Mesenchymal stem cell (in vitro differentiated cells and primary cell): ENCODE measurements around the gene UNC13C.

Source experiments
- DNase-seq: peaks from one replicate; pipeline ENCODE4 v3.0.0-alpha.2; 2013
- H2AFZ ChIP-seq: one replicate; pipeline ENCODE4 v1.6.1; 2013; ENCODE audit warnings: low read depth, mild to moderate bottlenecking, control low read depth, inconsistent platforms, low read length, moderate library complexity
- H2AK5ac ChIP-seq: 2 replicates; pipeline ENCODE4 v1.6.1; 2013; ENCODE audit warnings: low read length, moderate library complexity, mild to moderate bottlenecking, inconsistent platforms; ENCODE audit not compliant: severe bottlenecking
- H2BK120ac ChIP-seq: one replicate; pipeline ENCODE4 v1.6.1; 2013; ENCODE audit warnings: low read depth, mild to moderate bottlenecking, inconsistent platforms, low read length, moderate library complexity
- H2BK12ac ChIP-seq, 2 experiments: one replicate each; pipeline ENCODE4 v1.6.1; 2013; ENCODE audit warnings: inconsistent platforms in 2 of 2, low read length in 2 of 2, mild to moderate bottlenecking in 2 of 2, moderate library complexity in 2 of 2, control low read depth in 1 of 2
- H2BK15ac ChIP-seq: one replicate; pipeline ENCODE4 v1.6.1; 2013; ENCODE audit warnings: mild to moderate bottlenecking, low read depth, inconsistent platforms; ENCODE audit not compliant: poor library complexity, severe bottlenecking
- H2BK5ac ChIP-seq: 2 replicates; pipeline ENCODE4 v1.6.1; 2013; ENCODE audit warnings: low read depth, mild to moderate bottlenecking, low read length, control low read depth, inconsistent platforms; ENCODE audit not compliant: poor library complexity, severe bottlenecking
- H3K14ac ChIP-seq, 2 experiments: one replicate each; pipeline ENCODE4 v1.6.1; 2013; ENCODE audit warnings: inconsistent platforms in 2 of 2, low read length in 2 of 2, control low read depth in 1 of 2, mild to moderate bottlenecking in 1 of 2, moderate library complexity in 1 of 2
- H3K18ac ChIP-seq, 2 experiments: one replicate each; pipeline ENCODE4 v1.6.1; 2013; ENCODE audit warnings: inconsistent platforms in 2 of 2, low read length in 2 of 2, control low read depth in 1 of 2, low read depth in 1 of 2, mild to moderate bottlenecking in 1 of 2
- H3K23ac ChIP-seq, 2 experiments: one replicate each; pipeline ENCODE4 v1.6.1; 2013; ENCODE audit warnings: inconsistent platforms in 2 of 2, low read length in 2 of 2, mild to moderate bottlenecking in 2 of 2, moderate library complexity in 2 of 2, control low read depth in 1 of 2
- H3K27ac ChIP-seq: 2 replicates; pipeline ENCODE4 v1.5.1; 2013; ENCODE audit warnings: mild to moderate bottlenecking, moderate library complexity, low read length, control low read depth, inconsistent platforms; ENCODE audit not compliant: poor library complexity, severe bottlenecking
- H3K27me3 ChIP-seq, 2 experiments: 2 replicates each; pipeline versions ENCODE4 v1.6.1 to v1.7.0; 2013; ENCODE audit warnings: low read length in 2 of 2, mild to moderate bottlenecking in 2 of 2, moderate library complexity in 2 of 2, control low read depth in 1 of 2, inconsistent platforms in 1 of 2; ENCODE audit not compliant: control insufficient read depth in 1 of 2, insufficient read depth in 1 of 2
- H3K36me3 ChIP-seq, 2 experiments: 2 replicates each; pipeline versions ENCODE4 v1.6.1 to v1.7.0; 2013; ENCODE audit warnings: low read length in 2 of 2, control low read depth in 1 of 2, inconsistent platforms in 1 of 2, low read depth in 1 of 2, mild to moderate bottlenecking in 1 of 2; ENCODE audit not compliant: insufficient read depth in 2 of 2, control insufficient read depth in 1 of 2
- H3K4ac ChIP-seq, 2 experiments: one replicate each; pipeline ENCODE4 v1.6.1; 2013; ENCODE audit warnings: inconsistent platforms in 2 of 2, low read length in 2 of 2, mild to moderate bottlenecking in 2 of 2, moderate library complexity in 2 of 2, control low read depth in 1 of 2, low read depth in 1 of 2
- H3K4me1 ChIP-seq: 2 replicates; pipeline ENCODE4 v1.6.1; 2013; ENCODE audit warnings: low read depth, low read length, control low read depth; ENCODE audit not compliant: control insufficient read depth, insufficient read depth
- H3K4me2 ChIP-seq: 2 replicates; pipeline ENCODE4 v1.6.1; 2013; ENCODE audit warnings: low read length, mild to moderate bottlenecking, inconsistent platforms; ENCODE audit not compliant: poor library complexity, severe bottlenecking
- H3K4me3 ChIP-seq, 2 experiments: 2 replicates each; pipeline versions ENCODE4 v1.5.1 to v1.7.0; 2013; ENCODE audit warnings: low read length in 2 of 2, mild to moderate bottlenecking in 2 of 2, control low read depth in 1 of 2, low read depth in 1 of 2; ENCODE audit not compliant: insufficient read depth in 1 of 2
- H3K79me1 ChIP-seq: replicated peaks from 2 replicates; pipeline ENCODE4 v1.6.1; 2013; ENCODE audit warnings: mild to moderate bottlenecking, control low read depth, low read length, inconsistent platforms; ENCODE audit not compliant: poor library complexity, severe bottlenecking
- H3K9ac ChIP-seq: 2 replicates; pipeline ENCODE4 v1.7.0; 2013; ENCODE audit warnings: mild to moderate bottlenecking, low read length, moderate library complexity
- H3K9me3 ChIP-seq: 2 replicates; pipeline ENCODE4 v1.7.0; 2013; ENCODE audit warnings: mild to moderate bottlenecking, low read length; ENCODE audit not compliant: control insufficient read depth
- H4K8ac ChIP-seq: one replicate; pipeline ENCODE4 v1.6.1; 2013; ENCODE audit warnings: inconsistent platforms, mild to moderate bottlenecking, low read length, moderate library complexity
- H4K91ac ChIP-seq: one replicate; pipeline ENCODE4 v1.6.1; 2013; ENCODE audit warnings: mild to moderate bottlenecking, low read length, inconsistent platforms
- WGBS: methylation state at CpG from one replicate; pipeline ENCODE4 v1.1.7; 2013; ENCODE audit warnings: mixed read lengths; 5-methylcytosine and 5-hydroxymethylcytosine counted together

Gene UNC13C

GRCh38 chr15:54109014-54109413, 130.8 kb downstream of the UNC13C start:
- Histone ChIP-seq H2BK12ac (no peak overlapping the region), H3K4me3 (no peak overlapping the region), H3K4ac (no peak overlapping the region), H3K27ac (no peak overlapping the region), H4K91ac (no peak overlapping the region), H3K79me1 (no peaks in the 10 kb centered on the region), H3K27me3 (no peaks in the 10 kb centered on the region), H3K4me2 (no peak overlapping the region), H4K8ac (no peak overlapping the region), H2AK5ac (no peak overlapping the region), H3K14ac (no peak overlapping the region), H3K36me3 (no peaks in the 10 kb centered on the region), H3K9me3 (no peaks in the 10 kb centered on the region), H2BK120ac (no peak overlapping the region), H3K18ac (no peak overlapping the region), H3K9ac (no peak overlapping the region), H2AFZ (no peak overlapping the region), H2BK5ac (no peak overlapping the region), H3K4me1 (no peaks in the 10 kb centered on the region), H2BK15ac (no peak overlapping the region), H3K23ac (no peak overlapping the region)
- no peak for DNase-seq
- 50% methylated on average over 1 of the region's 2 CpGs for WGBS

- Histone ChIP-seq H2AK5ac (no peak overlapping the region), H3K79me1 (no peaks in the 10 kb centered on the region), H3K9ac (no peak overlapping the region), H2BK12ac (no peak overlapping the region), H3K4me2 (no peak overlapping the region), H2BK120ac (no peak overlapping the region), H4K8ac (no peak overlapping the region), H4K91ac (no peak overlapping the region), H3K36me3 (no peaks in the 10 kb centered on the region), H3K9me3 (no peaks in the 10 kb centered on the region), H3K4ac (no peak overlapping the region), H3K4me3 (no peak overlapping the region), H3K14ac (no peak overlapping the region), H2BK15ac (no peak overlapping the region), H3K4me1 (no peaks in the 10 kb centered on the region), H3K27me3 (no peaks in the 10 kb centered on the region), H2AFZ (no peak overlapping the region), H3K18ac (no peak overlapping the region), H3K23ac (no peak overlapping the region), H3K27ac (no peak overlapping the region), H2BK5ac (no peak overlapping the region)
- DNase-seq: no peak
- no CpG with 5 or more reads among the region's 3 CpGs for WGBS
These were observed 140.8 kb downstream of the UNC13C start for GRCh38 chr15:54119051-54119450.

GRCh38 chr15:54120949-54121463, 142.8 kb downstream of the UNC13C start:
- no peaks in the 10 kb centered on the region for H3K36me3 ChIP-seq
- H3K23ac ChIP-seq: no peak overlapping the region
- H4K8ac ChIP-seq: no peak overlapping the region
- no peak overlapping the region for H2BK5ac ChIP-seq
- no peak overlapping the region for H3K4me2 ChIP-seq
- no peak overlapping the region for H2BK12ac ChIP-seq
- no peak overlapping the region for H3K4ac ChIP-seq
- H3K4me3 ChIP-seq: no peak overlapping the region
- no peak overlapping the region for H3K27ac ChIP-seq
- no peak for DNase-seq
- no peaks in the 10 kb centered on the region for H3K79me1 ChIP-seq
- H3K4me1 ChIP-seq: no peaks in the 10 kb centered on the region
- H3K14ac ChIP-seq: no peak overlapping the region
- no peak overlapping the region for H2AFZ ChIP-seq
- WGBS: 86% methylated on average over 3 of the region's 5 CpGs
- H3K18ac ChIP-seq: no peak overlapping the region
- H3K9me3 ChIP-seq: no peaks in the 10 kb centered on the region
- H2BK120ac ChIP-seq: no peak overlapping the region
- H2AK5ac ChIP-seq: no peak overlapping the region
- H4K91ac ChIP-seq: no peak overlapping the region
- no peak overlapping the region for H3K9ac ChIP-seq
- no peaks in the 10 kb centered on the region for H3K27me3 ChIP-seq
- H2BK15ac ChIP-seq: no peak overlapping the region

- H3K4me2 ChIP-seq: no peak overlapping the region
- no peaks in the 10 kb centered on the region for H3K79me1 ChIP-seq
- H3K9me3 ChIP-seq: no peaks in the 10 kb centered on the region
- no peak overlapping the region for H2BK5ac ChIP-seq
- no peak overlapping the region for H2BK120ac ChIP-seq
- no peak overlapping the region for H3K4me3 ChIP-seq
- no peak overlapping the region for H3K4ac ChIP-seq
- no peak overlapping the region for H2BK15ac ChIP-seq
- H3K4me1 ChIP-seq: no peaks in the 10 kb centered on the region
- no CpG with 5 or more reads among the region's 2 CpGs for WGBS
- H3K14ac ChIP-seq: no peak overlapping the region
- H3K18ac ChIP-seq: no peak overlapping the region
- no peak overlapping the region for H4K91ac ChIP-seq
- H3K27ac ChIP-seq: no peak overlapping the region
- H2BK12ac ChIP-seq: no peak overlapping the region
- no peak overlapping the region for H3K23ac ChIP-seq
- H3K36me3 ChIP-seq: no peaks in the 10 kb centered on the region
- no peak overlapping the region for H4K8ac ChIP-seq
- no peak overlapping the region for H2AFZ ChIP-seq
- DNase-seq: no peak
- no peak overlapping the region for H2AK5ac ChIP-seq
- H3K9ac ChIP-seq: no peak overlapping the region
- H3K27me3 ChIP-seq: no peaks in the 10 kb centered on the region
These were observed 149.3 kb downstream of the UNC13C start for GRCh38 chr15:54127574-54127973.
